Measurements from ENCODE around the gene ECE1.
"Not testable (repeated sequence)": the region's sequence is repeated elsewhere in the genome, so short reads cannot be mapped to it uniquely, and the experiment has no call there.

GRCh38 chr1:21228224-21228623, 62.0 kb downstream of the ECE1 start:
- TF ChIP-seq, protein P1, sequence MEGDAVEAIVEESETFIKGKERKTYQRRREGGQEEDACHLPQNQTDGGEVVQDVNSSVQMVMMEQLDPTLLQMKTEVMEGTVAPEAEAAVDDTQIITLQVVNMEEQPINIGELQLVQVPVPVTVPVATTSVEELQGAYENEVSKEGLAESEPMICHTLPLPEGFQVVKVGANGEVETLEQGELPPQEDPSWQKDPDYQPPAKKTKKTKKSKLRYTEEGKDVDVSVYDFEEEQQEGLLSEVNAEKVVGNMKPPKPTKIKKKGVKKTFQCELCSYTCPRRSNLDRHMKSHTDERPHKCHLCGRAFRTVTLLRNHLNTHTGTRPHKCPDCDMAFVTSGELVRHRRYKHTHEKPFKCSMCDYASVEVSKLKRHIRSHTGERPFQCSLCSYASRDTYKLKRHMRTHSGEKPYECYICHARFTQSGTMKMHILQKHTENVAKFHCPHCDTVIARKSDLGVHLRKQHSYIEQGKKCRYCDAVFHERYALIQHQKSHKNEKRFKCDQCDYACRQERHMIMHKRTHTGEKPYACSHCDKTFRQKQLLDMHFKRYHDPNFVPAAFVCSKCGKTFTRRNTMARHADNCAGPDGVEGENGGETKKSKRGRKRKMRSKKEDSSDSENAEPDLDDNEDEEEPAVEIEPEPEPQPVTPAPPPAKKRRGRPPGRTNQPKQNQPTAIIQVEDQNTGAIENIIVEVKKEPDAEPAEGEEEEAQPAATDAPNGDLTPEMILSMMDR (IDR thresholded peaks at IDR 0.05): not testable (repeated sequence)
- TF ChIP-seq POLR2A (IDR thresholded peaks at IDR 0.05): not testable (repeated sequence)
